Body of pancreas (tissue), 4 donors: ENCODE results near the gene ANKRD11.
"Not testable (repeated sequence)": the region's sequence is repeated elsewhere in the genome, so short reads cannot be mapped to it uniquely, and the experiment has no call there.

Source experiments
- CTCF ChIP-seq, 7 experiments: fragments of 450-650 bp in 4 of 7; fragments of 200-600 bp in 3 of 7; sonication (generic) in 3 of 7; IDR thresholded peaks; one replicate each; pipeline ENCODE4 v1.5.1; 2016 to 2019; ENCODE audit warnings: antibody characterized with exemption in 7 of 7
- POLR2A ChIP-seq, 3 donors: fragments of 450-650 bp; IDR thresholded peaks; one replicate each; pipeline ENCODE4 v1.6.1; 2016; ENCODE audit warnings: antibody characterized with exemption in 3 of 3, mild to moderate bottlenecking in 2 of 3

GRCh38 chr16:89454378-89455125 is 35.8 kb downstream of the ANKRD11 start:
- not testable (repeated sequence) for TF ChIP-seq CTCF, POLR2A (IDR thresholded peaks at IDR 0.05)
